ENCODE data around the gene GET4.

GRCh38 chr7:898855-899681, 22.7 kb downstream of the GET4 start:
- TF ChIP-seq CTCF (IDR thresholded peaks at IDR 0.05) = no peak
- no peak for TF ChIP-seq POLR2A (IDR thresholded peaks at IDR 0.05)

Data from body of pancreas (tissue), 4 donors.